Kidney capillary endothelial cell (primary cell): ENCODE measurements around the gene SPON1.

Source experiments
- DNase-seq: peaks from one replicate; pipeline ENCODE4 v3.0.0-alpha.2; 2018; ENCODE audit warnings: low spot score

The SPON1 gene

DNA sequence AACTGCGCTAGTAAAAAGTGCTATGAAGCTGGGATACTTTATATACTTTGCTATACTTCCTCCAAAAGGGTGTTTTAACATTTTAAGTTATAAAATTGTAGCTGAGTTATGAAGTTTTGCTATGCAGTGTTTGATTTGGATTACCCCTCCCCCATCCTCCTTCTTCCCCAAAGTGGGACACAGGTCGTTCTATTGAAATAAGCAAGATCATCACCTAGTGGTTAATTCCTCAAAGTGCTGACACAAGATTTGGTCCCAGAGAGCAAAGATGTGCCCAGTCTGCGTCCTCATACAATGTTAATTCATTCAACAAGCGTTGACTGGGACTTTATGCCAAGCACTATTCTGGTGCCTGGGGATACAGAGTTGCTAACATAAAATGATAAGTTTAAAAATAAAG lies 78.5 kb downstream of the SPON1 start:
- DNase-seq, result no peak

DNA sequence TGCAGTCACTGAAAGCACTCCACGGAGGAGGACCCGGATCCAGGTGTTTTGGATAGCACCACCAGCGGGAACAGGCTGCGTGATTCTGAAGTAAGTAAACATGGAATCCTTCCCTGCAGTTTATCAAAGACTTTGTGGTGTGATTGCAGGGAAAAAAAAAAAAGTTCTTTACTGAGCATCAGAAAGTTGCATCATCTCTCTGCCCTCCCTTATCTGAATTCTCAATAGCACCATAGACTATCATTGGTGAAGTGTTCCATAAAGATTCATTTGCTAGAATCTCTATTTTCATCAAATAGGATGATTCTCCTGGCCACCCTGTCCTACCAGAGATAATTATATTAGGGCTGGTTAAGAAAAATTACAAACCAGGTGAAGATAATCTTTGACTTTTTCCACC lies 79.0 kb downstream of the SPON1 start:
- no peak for DNase-seq

DNA sequence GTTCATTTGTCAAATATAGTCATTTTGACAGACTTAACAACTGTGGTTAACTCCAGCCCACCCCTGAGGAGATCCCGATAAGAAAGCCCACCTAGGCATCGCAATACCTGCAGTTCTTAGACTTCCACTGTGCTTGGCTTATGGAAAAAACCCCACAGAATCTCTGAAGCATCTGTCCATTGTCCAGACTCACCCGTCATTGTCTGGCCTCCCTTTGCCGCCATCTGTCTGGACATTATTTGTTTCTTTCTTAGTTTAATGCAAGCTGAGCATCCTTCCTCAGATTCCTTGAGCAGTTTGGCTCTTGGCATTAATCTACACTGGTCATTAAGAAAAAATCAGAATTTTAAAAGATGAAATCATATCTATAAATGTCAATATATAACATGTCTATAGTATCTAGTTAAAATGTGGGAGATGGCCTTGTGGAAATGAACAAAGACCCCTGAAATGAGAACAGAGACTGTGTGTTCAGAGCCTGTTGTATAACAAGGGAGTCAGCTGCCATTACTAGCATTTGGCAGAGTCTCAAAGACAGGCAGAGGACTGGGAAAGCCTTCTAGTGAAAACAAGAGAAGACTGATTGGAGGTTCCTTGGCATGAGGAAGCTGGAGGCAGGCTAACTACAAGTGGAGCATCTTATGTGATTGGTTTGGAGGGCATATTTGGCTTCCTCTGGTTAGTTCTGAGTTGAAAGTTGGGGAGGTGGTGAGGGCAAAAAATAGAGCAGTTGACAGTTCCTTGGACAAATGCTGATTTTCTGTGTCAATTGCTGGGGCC lies 80.4 kb downstream of the SPON1 start:
- DNase-seq, result no peak

DNA sequence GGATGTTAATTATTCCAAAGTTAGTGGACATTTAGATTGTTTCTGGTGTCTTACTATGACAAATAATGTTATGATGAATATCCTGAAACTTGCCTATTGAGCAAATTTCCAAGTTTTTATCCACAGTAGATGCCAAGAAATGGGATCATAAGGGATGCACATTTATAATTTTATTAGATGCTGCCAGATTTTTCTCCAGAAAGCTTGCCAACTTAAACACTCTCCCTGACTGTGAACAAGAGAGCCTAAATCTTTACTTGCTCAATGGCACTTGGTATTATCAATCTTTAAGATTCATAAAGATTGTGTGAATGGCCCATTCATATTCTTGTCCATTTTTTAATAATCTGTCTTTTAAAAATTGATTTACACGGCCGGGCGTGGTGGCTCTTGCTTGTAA lies 82.4 kb downstream of the SPON1 start:
- DNase-seq, result no peak

GRCh38 chr11:14045417-14045816 lies 82.9 kb downstream of the SPON1 start:
- no peak for DNase-seq

- no peak for DNase-seq
Observed at GRCh38 chr11:14052198-14052597, 89.7 kb downstream of the SPON1 start.

GRCh38 chr11:14054116-14055107 lies 91.9 kb downstream of the SPON1 start:
- DNase-seq, result no peak

DNA sequence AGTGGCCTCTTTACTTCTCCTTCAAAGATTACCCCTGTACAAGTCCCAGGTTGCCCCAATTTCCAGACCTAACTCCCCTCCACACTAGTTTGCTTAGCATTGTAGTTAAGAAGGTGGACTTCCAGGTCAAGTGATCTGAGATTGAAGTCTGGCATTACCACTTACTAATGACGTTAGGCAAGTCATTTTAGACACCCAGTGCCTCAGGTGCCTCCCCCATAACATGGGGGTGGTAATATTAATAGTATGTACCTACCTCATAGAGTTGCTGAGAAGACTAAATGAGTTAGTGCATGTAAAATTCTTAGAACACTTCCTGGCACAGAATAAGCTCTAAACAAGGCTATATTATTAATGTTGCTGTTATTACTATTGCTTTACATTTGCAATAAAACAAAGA lies 93.4 kb downstream of the SPON1 start:
- no peak for DNase-seq

DNA sequence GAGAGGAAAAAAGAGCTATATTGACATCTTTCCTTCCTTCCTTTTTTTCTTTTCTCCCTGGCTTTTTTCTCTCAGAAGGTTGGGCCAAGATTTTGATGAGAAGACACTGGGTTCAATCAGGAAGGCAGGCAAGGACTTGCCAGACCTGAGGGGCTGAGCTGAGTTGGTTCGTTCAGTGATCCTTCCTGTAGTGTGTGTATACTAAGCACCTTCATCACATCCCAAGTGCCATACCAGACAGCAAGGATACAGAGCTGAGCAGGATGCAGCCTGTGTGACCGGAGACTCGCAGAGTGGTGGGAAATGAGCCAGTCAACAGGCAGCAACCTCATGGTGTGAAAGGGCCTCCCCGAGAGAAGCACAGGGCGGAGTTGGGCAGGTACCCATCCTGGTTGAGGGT lies 95.5 kb downstream of the SPON1 start:
- no peak for DNase-seq

GRCh38 chr11:14059491-14059890 lies 97.0 kb downstream of the SPON1 start:
- peak; percentile 19 for DNase-seq

DNA sequence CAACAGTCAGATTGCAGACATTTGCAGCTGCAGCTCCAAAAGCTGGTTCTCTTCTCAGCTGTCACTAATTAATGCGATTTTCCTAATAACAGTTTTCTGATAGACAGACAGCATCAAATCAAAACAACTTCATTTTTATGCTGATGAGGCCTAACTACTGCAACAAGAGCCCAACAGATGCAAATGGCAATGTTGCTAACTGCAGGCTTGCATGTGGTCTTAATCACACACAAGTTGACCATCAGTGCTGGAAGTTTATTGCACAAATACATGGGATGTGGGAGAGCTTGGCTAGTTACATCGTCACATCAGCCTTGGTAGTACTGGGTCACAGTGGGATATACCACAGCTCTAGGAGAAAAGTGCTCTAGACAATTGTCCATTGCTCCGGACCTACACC lies 99.2 kb downstream of the SPON1 start:
- no peak for DNase-seq

DNA sequence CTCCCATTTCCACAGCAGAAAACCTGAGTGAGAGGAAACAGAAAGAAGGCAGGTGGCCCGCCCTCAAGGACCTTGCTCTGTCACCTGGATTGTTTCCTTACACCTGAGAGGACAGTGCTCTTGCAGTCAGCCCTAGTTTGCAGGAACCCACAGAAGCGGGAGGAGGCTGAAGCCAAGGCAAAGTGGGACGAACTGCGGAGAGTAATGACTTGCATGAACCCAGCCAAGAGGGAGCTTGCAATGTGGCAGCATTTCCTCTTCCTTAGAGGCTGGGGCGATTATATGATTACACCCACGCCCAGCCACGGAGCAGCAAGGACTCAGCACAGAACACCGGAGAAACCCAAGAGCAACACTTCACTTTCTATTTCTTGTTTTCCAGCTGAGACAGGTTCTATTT lies 102.6 kb downstream of the SPON1 start:
- DNase-seq, result no peak

DNA sequence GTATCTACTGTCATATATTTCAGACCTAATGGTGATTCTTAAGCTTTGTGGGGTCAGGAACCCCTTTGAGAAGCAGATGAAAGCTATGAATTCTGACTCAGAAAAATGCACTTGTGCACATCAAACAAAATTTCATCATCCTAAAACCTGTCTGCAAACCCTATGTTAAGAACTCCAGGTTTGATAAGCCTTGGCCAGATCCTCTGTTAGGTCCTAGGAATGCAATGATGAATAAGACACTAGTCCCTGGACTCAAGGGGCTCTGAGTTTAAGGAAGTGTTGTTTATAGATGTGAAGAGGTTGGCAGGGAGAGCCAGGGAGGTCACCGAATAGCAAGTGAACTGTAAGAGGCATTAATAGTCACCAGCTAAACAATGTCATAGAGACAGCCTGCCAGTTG lies 103.2 kb downstream of the SPON1 start:
- DNase-seq, result no peak

GRCh38 chr11:14067686-14068085 lies 105.2 kb downstream of the SPON1 start:
- DNase-seq, result no peak

- DNase-seq, result no peak
Observed at GRCh38 chr11:14070896-14071295, 108.4 kb downstream of the SPON1 start.

- no peak for DNase-seq
Observed at GRCh38 chr11:14073849-14074476, 111.4 kb downstream of the SPON1 start.

DNA sequence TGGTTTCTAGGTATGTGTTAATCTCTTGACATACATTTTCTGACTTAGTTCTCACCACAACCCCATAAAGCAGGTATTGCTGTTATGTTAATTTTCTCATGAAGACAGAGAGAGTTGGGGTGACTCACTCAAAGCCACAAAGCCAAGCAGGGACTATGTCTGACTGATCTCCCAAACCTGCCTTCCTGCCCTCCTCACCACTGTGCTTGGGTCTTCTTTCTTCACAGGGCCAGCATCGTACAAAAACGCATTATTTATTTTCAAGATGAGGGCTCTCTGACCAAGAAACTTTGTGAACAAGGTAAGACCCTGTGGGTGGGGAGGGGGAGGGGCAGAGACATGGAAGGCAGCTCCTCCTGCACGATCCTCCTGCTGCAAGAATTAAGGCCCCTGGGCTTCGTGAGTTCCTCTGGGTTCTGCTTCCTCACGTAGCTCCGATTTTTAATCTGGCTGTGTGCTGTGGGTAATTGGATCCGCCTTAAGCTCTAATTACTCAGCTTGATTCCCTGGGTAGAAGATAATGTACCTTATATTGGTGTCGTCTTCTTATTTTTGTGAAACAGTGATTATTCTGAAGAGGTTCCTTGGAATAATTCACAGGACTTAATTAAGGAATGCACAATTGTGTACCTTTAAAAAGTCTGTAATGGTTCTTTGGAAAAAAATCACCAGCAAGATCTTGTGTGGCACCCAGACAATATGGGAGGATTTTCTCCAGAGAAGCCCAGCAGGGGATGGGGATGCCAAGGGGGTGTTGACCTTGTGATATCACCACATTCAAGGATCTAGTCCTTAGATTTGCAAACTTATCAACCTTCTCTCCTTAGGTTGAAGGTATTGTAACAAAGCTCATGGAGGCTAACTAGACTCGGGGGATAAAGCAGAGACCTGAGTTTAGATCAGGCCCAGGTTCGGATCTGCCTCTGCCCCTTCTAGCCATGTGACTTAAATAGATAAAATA lies 112.9 kb downstream of the SPON1 start:
- no peak for DNase-seq

DNA sequence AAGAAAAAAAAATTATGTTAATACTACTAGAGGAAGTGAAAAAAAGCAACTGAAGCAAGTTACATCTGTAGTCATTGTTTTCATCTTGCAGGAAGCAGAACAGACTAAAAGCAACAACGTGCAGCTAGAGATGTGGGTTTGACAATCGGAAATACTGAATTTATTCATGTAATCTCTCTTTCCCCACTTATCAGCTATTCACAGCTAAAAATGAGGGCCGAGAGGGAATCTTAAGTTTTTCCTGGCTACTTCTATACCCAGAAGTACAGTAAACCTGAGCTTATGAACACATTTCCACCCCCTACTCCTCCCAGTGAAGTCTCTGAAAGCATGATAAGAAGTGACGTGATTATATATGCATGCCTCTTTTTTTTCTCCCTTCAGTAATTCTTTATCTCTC lies 116.5 kb downstream of the SPON1 start:
- peak; percentile 22 for DNase-seq

- no peak for DNase-seq
Observed at GRCh38 chr11:14079797-14080196, 117.3 kb downstream of the SPON1 start.

GRCh38 chr11:14081581-14082231 lies 119.2 kb downstream of the SPON1 start:
- no peak for DNase-seq

DNA sequence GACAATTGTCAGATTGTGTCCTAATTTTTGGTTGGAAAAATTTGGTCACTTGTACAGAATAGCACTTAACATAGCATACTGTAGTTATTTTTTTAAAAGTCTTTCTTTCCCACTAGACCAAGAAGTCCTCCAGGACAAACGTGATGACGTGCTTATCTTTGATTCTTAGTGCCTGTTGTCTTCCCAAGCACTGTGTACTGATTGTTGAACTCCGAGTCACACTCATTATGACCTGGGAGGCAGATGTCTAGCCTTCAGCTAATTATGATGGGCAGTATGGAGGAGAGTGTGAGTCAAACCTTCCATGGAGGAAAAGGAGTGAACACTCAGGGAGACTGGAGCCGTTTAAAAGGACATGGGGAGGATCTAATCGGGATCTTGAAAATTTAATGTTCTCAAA lies 119.8 kb downstream of the SPON1 start:
- peak; percentile 22 for DNase-seq
